Activated T-helper 1 cell treated with anti-CD3 and anti-CD28 coated beads, Interleukin-2, amount 50 U/mL, for 16 hours (primary cell): ENCODE results near the gene HAO2.
"Not testable (repeated sequence)": the region's sequence is repeated elsewhere in the genome, so short reads cannot be mapped to it uniquely, and the experiment has no call there.

Experiments
- DNase-seq, 2 donors: peaks; one replicate each; pipeline ENCODE4 v3.0.0-alpha.2; 2020; ENCODE audit warnings: low read depth in 1 of 2, low spot score in 1 of 2

HAO2 gene

GRCh38 chr1:119377594-119377993 lies 9.0 kb downstream of the HAO2 start:
- DNase-seq: not testable (repeated sequence)

- DNase-seq: no peak
Observed at GRCh38 chr1:119379117-119379516, 10.5 kb downstream of the HAO2 start.

GRCh38 chr1:119380304-119380703 lies 11.7 kb downstream of the HAO2 start:
- DNase-seq: no peak

- DNase-seq: no peak
Observed at GRCh38 chr1:119380983-119381662, 12.5 kb downstream of the HAO2 start.

- no peak for DNase-seq
Observed at GRCh38 chr1:119384591-119384990, 16.0 kb downstream of the HAO2 start.

- no peak for DNase-seq
Observed at GRCh38 chr1:119385650-119386049, 17.1 kb downstream of the HAO2 start.

GRCh38 chr1:119387858-119388257 lies 19.3 kb downstream of the HAO2 start:
- DNase-seq: no peak

- DNase-seq: no peak
Observed at GRCh38 chr1:119388450-119388849, 19.9 kb downstream of the HAO2 start.

- DNase-seq: no peak
Observed at GRCh38 chr1:119390526-119390925, 21.9 kb downstream of the HAO2 start.

- no peak for DNase-seq
Observed at GRCh38 chr1:119391749-119392148, 23.2 kb downstream of the HAO2 start.

- DNase-seq: no peak
Observed at GRCh38 chr1:119394085-119394484, 25.5 kb downstream of the HAO2 start.

- no peak for DNase-seq
Observed at GRCh38 chr1:119396982-119397381, 28.4 kb downstream of the HAO2 start.

GRCh38 chr1:119397986-119398385 lies 29.4 kb downstream of the HAO2 start:
- no peak for DNase-seq

GRCh38 chr1:119404736-119405135 lies 36.2 kb downstream of the HAO2 start:
- DNase-seq: no peak

- DNase-seq: no peak
Observed at GRCh38 chr1:119409731-119410130, 41.1 kb downstream of the HAO2 start.

- DNase-seq: no peak
Observed at GRCh38 chr1:119410961-119411360, 42.4 kb downstream of the HAO2 start.

GRCh38 chr1:119414950-119415349 lies 46.4 kb downstream of the HAO2 start, which contains the start of gene HSD3B2:
Gene HSD3B2 (plus strand): TSS chr1:119415150. CDS start chr1:119415420, 270 bp downstream.
- DNase-seq: no peak

- DNase-seq: no peak
Observed at GRCh38 chr1:119416006-119416640, 47.5 kb downstream of the HAO2 start.

GRCh38 chr1:119419109-119419508 lies 50.5 kb downstream of the HAO2 start:
- no peak for DNase-seq

GRCh38 chr1:119420638-119421037 lies 52.1 kb downstream of the HAO2 start:
- no peak for DNase-seq

- DNase-seq: no peak
Observed at GRCh38 chr1:119422631-119423030, 54.0 kb downstream of the HAO2 start.

- DNase-seq: no peak
Observed at GRCh38 chr1:119428991-119429390, 60.4 kb downstream of the HAO2 start.

GRCh38 chr1:119429687-119430086 lies 61.1 kb downstream of the HAO2 start:
- no peak for DNase-seq
